PC-3 (cell line): ENCODE results near the gene NDUFS2. TPM values are rescaled to one million over a fixed set of nuclear protein-coding genes. Genes with fewer than 3 reads are reported as not detected.

Source experiments
- ATAC-seq: fragments of 200-7000 bp; cut with Tn5 transposase; 2 replicates; pipeline ENCODE4 v1.9.1; 2020; ENCODE audit warnings: mild to moderate bottlenecking, moderate library complexity
- BruUV-seq: library from RNA; stranded (reverse); fragments of 400-500 nt; replicated peaks from 2 replicates; lab custom pipeline; 2021; lab: Mats Ljungman, UMichigan
- CTCF ChIA-PET: fragments of 300-600 bp; sonication (Branson Sonifier 250); formaldehyde crosslinking; loops from one replicate; lab custom pipeline; 2022; ENCODE audit warnings: antibody characterized with exemption; lab: Charles Lee
- POLR2A ChIA-PET: fragments of 300-600 bp; sonication (Branson Sonifier 250); formaldehyde crosslinking; loops from one replicate; lab custom pipeline; 2022; ENCODE audit warnings: antibody characterized with exemption; ENCODE audit not compliant: unreplicated experiment; lab: Charles Lee
- DNase-seq: peaks from one replicate; pipeline ENCODE4 v3.0.0-alpha.2; 2015
- H2AFZ ChIP-seq: fragments of 300-600 bp; sonication (generic); 2 replicates; pipeline ENCODE4 v1.6.0; 2016; ENCODE audit warnings: antibody characterized with exemption, low read length
- H3F3A ChIP-seq: fragments of 300-600 bp; sonication (generic); one replicate; pipeline ENCODE4 v1.6.0; 2017; ENCODE audit warnings: antibody characterized with exemption, low read length, control low read depth, mild to moderate bottlenecking; ENCODE audit not compliant: unreplicated experiment
- H3K27ac ChIP-seq: fragments of 300-600 bp; sonication (generic); 2 replicates; pipeline ENCODE4 v1.5.1; 2016; ENCODE audit warnings: mild to moderate bottlenecking, low read length
- H3K27me3 ChIP-seq: fragments of 300-600 bp; sonication (generic); 2 replicates; pipeline ENCODE4 v1.6.1; 2016; ENCODE audit warnings: low read length, mixed read lengths
- H3K36me3 ChIP-seq: fragments of 300-600 bp; sonication (generic); 2 replicates; pipeline ENCODE4 v1.6.1; 2016; ENCODE audit warnings: low read depth, mixed run types, low read length, mixed read lengths
- H3K4me1 ChIP-seq: fragments of 300-600 bp; sonication (generic); 2 replicates; pipeline ENCODE4 v1.5.1; 2016; ENCODE audit warnings: low read length; ENCODE audit not compliant: insufficient read depth
- H3K4me2 ChIP-seq: fragments of 300-600 bp; sonication (generic); 2 replicates; pipeline ENCODE4 v1.6.0; 2016; ENCODE audit warnings: low read length
- H3K4me3 ChIP-seq: fragments of 300-600 bp; sonication (generic); 2 replicates; pipeline ENCODE4 v1.5.1; 2016; ENCODE audit warnings: mild to moderate bottlenecking, low read length, mixed read lengths
- H3K79me2 ChIP-seq: fragments of 300-600 bp; sonication (generic); 2 replicates; pipeline ENCODE4 v1.6.1; 2017; ENCODE audit warnings: low read length, mixed read lengths
- H3K9ac ChIP-seq: fragments of 300-600 bp; sonication (generic); 2 replicates; pipeline ENCODE4 v1.6.0; 2016; ENCODE audit warnings: mild to moderate bottlenecking, low read length
- H3K9me2 ChIP-seq: fragments of 300-600 bp; sonication (generic); replicated peaks from 2 replicates; pipeline ENCODE4 v1.6.1; 2016; ENCODE audit warnings: mixed run types, low read length, mixed read lengths
- H3K9me3 ChIP-seq: fragments of 300-600 bp; sonication (generic); 2 replicates; pipeline ENCODE4 v1.6.1; 2016; ENCODE audit warnings: low read length, mixed read lengths
- H4K20me1 ChIP-seq: fragments of 300-600 bp; sonication (generic); 2 replicates; pipeline ENCODE4 v1.6.1; 2016; ENCODE audit warnings: low read length, mixed read lengths
- CTCF ChIP-seq: fragments of 300-600 bp; sonication (generic); conservative IDR thresholded peaks from 2 replicates; pipeline ENCODE4 v1.5.1; 2017; ENCODE audit warnings: antibody characterized with exemption, low read depth, mild to moderate bottlenecking, low read length
- EZH2 ChIP-seq: fragments of 300-600 bp; sonication (generic); IDR thresholded peaks from one replicate; pipeline ENCODE4 v1.6.1; 2017; ENCODE audit warnings: antibody characterized with exemption, mild to moderate bottlenecking, low read length; ENCODE audit not compliant: unreplicated experiment
- EZH2phosphoT487 ChIP-seq: fragments of 300-600 bp; sonication (generic); IDR thresholded peaks from 2 replicates; pipeline ENCODE4 v1.6.1; 2018; ENCODE audit warnings: mild to moderate bottlenecking, antibody characterized with exemption, low read length, borderline replicate concordance
- intact Hi-C: fragments of 100-400 bp; cut with micrococcal nuclease; formaldehyde crosslinking; loops from 2 replicates; pipeline ENCODE4 v1.9.0; 2023
- total RNA-seq: library from RNA; depleted of rRNA; stranded (reverse); fragments of >200 nt; gene quantifications from 2 replicates; pipeline ENCODE4 v1.2.3, GENCODE V29; 2014

NDUFS2 gene
- total RNA-seq, 1 experiment from 2014 or later, result 168 TPM

DNA sequence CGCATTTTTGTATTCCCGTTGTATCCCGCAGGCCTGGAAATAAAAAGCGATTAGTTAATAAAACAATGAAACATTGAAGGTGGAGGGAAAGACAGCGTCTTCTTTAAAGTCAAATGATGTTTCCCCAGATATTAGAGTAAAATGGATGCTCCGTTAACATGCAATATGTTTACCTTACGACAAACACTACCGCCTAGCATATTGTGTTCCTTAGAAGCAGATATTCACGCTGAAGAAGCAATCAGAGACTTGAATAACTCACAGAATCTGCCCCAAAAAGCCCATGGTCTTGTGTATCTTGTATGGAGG is 24.3 kb upstream of the NDUFS2 start:
- intact Hi-C loops, result no loop called here
- ChIA-PET CTCF (no interaction called here), POLR2A (no interaction called here)

DNA sequence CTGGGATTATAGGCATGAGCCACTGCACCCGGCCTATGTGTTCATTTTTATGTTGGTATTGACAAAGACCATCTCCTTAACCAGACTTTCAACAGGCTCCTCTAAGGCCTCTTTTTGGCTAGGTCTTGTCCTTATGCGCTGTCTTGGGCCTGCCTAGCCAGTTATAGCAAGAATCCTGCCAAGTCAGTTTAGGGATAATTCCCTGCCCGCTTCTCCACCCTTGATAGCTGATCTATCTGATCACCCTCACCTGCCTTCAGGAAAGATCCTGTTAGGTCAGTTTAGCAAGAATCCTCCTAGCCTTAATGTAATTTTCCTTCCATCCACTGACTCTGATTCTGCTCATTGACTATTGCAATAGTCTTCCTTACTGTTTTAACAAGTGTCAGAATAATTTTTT is 22.5 kb upstream of the NDUFS2 start:
- no peak for TF ChIP-seq EZH2
- TF ChIP-seq EZH2phosphoT487, result no peak
- no peak for TF ChIP-seq CTCF

More for the DNA sequence above, 24.3 kb upstream of the NDUFS2 start:
- Histone ChIP-seq H3K36me3 (peaks cover 22% of the 10 kb centered on the region; the same call in 1 of the 2 replicates), H3K4me1 (peaks cover 31% of the 10 kb centered on the region), H3K4me2 (peak overlapping the region; percentile 94), H3K9me2 (no peaks in the 10 kb centered on the region), H3K4me3 (peak overlapping the region; percentile 87), H3F3A (no peaks in the 10 kb centered on the region), H3K79me2 (peaks cover 19% of the 10 kb centered on the region), H2AFZ (peak overlapping the region; percentile 89), H4K20me1 (no peaks in the 10 kb centered on the region), H3K27me3 (no peaks in the 10 kb centered on the region), H3K9ac (peak overlapping the region; percentile 80), H3K27ac (peak overlapping the region; percentile 27), H3K9me3 (no peaks in the 10 kb centered on the region)
- no TSS peak for BruUV-seq
- DNase-seq, result no peak
- no peak for ATAC-seq
- no peak for TF ChIP-seq EZH2

DNA sequence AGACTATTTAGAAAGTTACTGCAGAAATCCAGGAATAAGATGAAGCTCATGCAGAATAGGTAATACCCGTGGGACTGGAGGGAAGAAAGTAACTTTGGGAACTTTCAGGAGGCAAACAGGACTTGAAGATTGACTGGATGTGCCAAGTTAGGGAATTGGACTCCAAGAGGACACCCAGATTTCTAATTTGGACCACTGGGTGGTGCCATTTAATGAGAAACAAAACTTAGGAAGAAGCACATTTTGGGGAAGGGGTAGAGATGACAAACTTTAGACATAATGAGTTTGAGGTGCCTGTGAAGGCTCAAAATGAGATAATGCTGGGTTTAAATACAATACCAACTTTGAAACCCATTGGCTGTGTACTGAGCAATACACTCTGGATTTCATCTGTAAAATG is 21.5 kb upstream of the NDUFS2 start:
- Histone ChIP-seq H3F3A (no peaks in the 10 kb centered on the region), H3K9me3 (no peaks in the 10 kb centered on the region), H3K27me3 (no peaks in the 10 kb centered on the region), H3K9me2 (no peaks in the 10 kb centered on the region), H3K9ac (no peak overlapping the region), H4K20me1 (no peaks in the 10 kb centered on the region), H3K36me3 (no peaks in the 10 kb centered on the region), H3K27ac (no peak overlapping the region), H3K79me2 (peaks cover 16% of the 10 kb centered on the region), H3K4me2 (no peak overlapping the region), H2AFZ (no peak overlapping the region), H3K4me1 (peaks cover 32% of the 10 kb centered on the region), H3K4me3 (no peak overlapping the region)
- TF ChIP-seq EZH2phosphoT487, result no peak
- TF ChIP-seq CTCF, result peak; percentile 74
- ATAC-seq, result no peak
- DNase-seq, result peak; percentile 57
- intact Hi-C loops, result loop anchor here (10.0 kb wide), 1 partner anchor 564 kb away; the partner anchor contains the start of gene DUSP12
- POLR2A ChIA-PET, result no interaction called here
- no TSS peak for BruUV-seq
- CTCF ChIA-PET, result interaction anchor here (0.6 kb wide), 1 partner anchor 612 kb away, joined by 3 read pairs; no protein-coding TSS in a partner anchor

More for the DNA sequence above, 22.5 kb upstream of the NDUFS2 start:
- DNase-seq (no peak), ATAC-seq (no peak)
- Histone ChIP-seq H3K4me1 (peaks cover 33% of the 10 kb centered on the region), H3K27me3 (no peaks in the 10 kb centered on the region), H3K9me2 (no peaks in the 10 kb centered on the region), H2AFZ (no peak overlapping the region), H3K9me3 (no peaks in the 10 kb centered on the region), H3K9ac (no peak overlapping the region), H4K20me1 (no peaks in the 10 kb centered on the region), H3K36me3 (peaks cover 7% of the 10 kb centered on the region; the same call in 1 of the 2 replicates), H3K79me2 (peaks cover 19% of the 10 kb centered on the region), H3F3A (no peaks in the 10 kb centered on the region), H3K4me3 (no peak overlapping the region), H3K4me2 (no peak overlapping the region), H3K27ac (no peak overlapping the region)
- ChIA-PET POLR2A (no interaction called here), CTCF (interaction anchor here (0.5 kb wide), 1 partner anchor 10 kb away, joined by 3 read pairs; no protein-coding TSS in a partner anchor)
- intact Hi-C loops, result loop anchor here (10.0 kb wide), 1 partner anchor 565 kb away; the partner anchor contains the start of gene DUSP12
- no TSS peak for BruUV-seq
